Subcutaneous adipose tissue (tissue), 4 donors: Measurements from ENCODE around the gene UGT2A3. TPM values are rescaled to one million over a fixed set of nuclear protein-coding genes. Genes with fewer than 3 reads are reported as not detected.

ENCODE experiments used
- CTCF ChIP-seq: fragments of 450-650 bp; IDR thresholded peaks from one replicate; pipeline ENCODE4 v1.5.1; 2016; ENCODE audit warnings: low read depth, mild to moderate bottlenecking, control low read depth, antibody characterized with exemption, moderate library complexity
- total RNA-seq, 4 donors: library from RNA; depleted of rRNA; stranded (reverse); fragments of >200 nt; gene quantifications; one replicate each; pipeline ENCODE4 v1.1.0, GENCODE V29; 2016

UGT2A3 gene
- total RNA-seq, 4 donors from 2014 or later, result not detected

GRCh38 chr4:68962868-68963267, 11.3 kb upstream of the UGT2A3 start:
- TF ChIP-seq CTCF, result no peak

- no peak for TF ChIP-seq CTCF
These were observed 8.9 kb upstream of the UGT2A3 start for GRCh38 chr4:68960294-68961163.

GRCh38 chr4:68954126-68954525, 2.5 kb upstream of the UGT2A3 start:
- no peak for TF ChIP-seq CTCF

GRCh38 chr4:68953056-68953596, 1.5 kb upstream of the UGT2A3 start:
- no peak for TF ChIP-seq CTCF

GRCh38 chr4:68951806-68952585, 392 bp upstream of the UGT2A3 start:
- TF ChIP-seq CTCF, result no peak

- no peak for TF ChIP-seq CTCF
These were observed 1.6 kb downstream of the UGT2A3 start for GRCh38 chr4:68950033-68950432.

- TF ChIP-seq CTCF, result no peak
These were observed 2.6 kb downstream of the UGT2A3 start for GRCh38 chr4:68948985-68949384.
